Measurements from ENCODE around the gene TSPAN18. TPM values are rescaled to one million over a fixed set of nuclear protein-coding genes. Genes with fewer than 3 reads are reported as not detected.

The TSPAN18 gene
- polyA plus RNA-seq, 1 of the 3 experiments (the other 2 are of a cell fraction) = 0.72 TPM

DNA sequence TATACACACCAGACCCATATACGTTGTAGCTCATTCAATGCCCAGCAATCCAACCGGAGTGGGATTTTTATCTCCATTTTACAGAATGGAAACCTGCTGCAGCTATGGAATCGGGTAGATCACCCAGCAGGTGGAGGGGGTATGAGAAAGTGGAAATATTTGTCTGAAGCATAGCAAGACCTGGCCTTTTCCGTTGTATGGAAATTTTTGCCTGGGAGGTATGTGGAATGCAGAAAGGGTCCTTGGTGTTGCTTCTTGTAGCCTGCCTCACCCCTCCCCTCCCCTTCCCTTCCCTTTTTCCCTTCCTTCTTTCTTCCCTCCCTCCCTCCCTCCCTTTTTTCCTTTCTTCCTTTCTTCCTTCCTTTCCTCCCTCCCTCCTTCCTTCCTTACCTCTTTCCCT, 15.2 kb downstream of the TSPAN18 start:
- DNase-seq = no peak
- Histone ChIP-seq H3K9me2 (no peaks in the 10 kb centered on the region), H3K4me1 (ENCODE audit: control insufficient read depth in 1 of 2, insufficient read depth in 2 of 2, low read depth in 1 of 2, low read length in 1 of 2) (peaks cover 0 to 63% of the 10 kb centered on the region in 2 experiments; a peak in 2 of 4 replicates), H3K27me3 (ENCODE audit: insufficient read depth) (peaks cover 12% of the 10 kb centered on the region), H3F3A (replicated peaks; ENCODE audit: insufficient read depth) (no peaks in the 10 kb centered on the region), H3K27ac (ENCODE audit: low read depth in 2 of 2, low read length in 1 of 2) (peak overlapping the region in 1 of 2 experiments; percentile 96; a peak in 1 of 4 replicates), H3K4me2 (no peak overlapping the region), H3K9ac (no peak overlapping the region), H4K20me1 (ENCODE audit: insufficient read depth) (no peaks in the 10 kb centered on the region), H3K9me3 (no peaks in the 10 kb centered on the region), H3K79me2 (ENCODE audit: insufficient read depth) (no peaks in the 10 kb centered on the region), H3K4me3 (ENCODE audit: low read depth in 2 of 2, low read length in 1 of 2) (no peak overlapping the region), H2AFZ (ENCODE audit: low read depth) (no peak overlapping the region), H3K36me3 (replicated peaks in 1 of 2; ENCODE audit: control insufficient read depth in 1 of 2, insufficient read depth in 2 of 2, low read length in 1 of 2) (no peaks in the 10 kb centered on the region)
- no peak for TF ChIP-seq POLR2AphosphoS5 (IDR thresholded peaks at IDR 0.05; ENCODE audit: low read depth, low read length)
- no peak for TF ChIP-seq CHD2 (IDR thresholded peaks at IDR 0.05; ENCODE audit: low read length, partially characterized antibody)
- TF ChIP-seq GATA2 (CRISPR knock-in tag; IDR thresholded peaks at IDR 0.05) = no peak
- no peak for TF ChIP-seq RFX5 (IDR thresholded peaks at IDR 0.05; ENCODE audit: low read length)
- TF ChIP-seq, protein P1, sequence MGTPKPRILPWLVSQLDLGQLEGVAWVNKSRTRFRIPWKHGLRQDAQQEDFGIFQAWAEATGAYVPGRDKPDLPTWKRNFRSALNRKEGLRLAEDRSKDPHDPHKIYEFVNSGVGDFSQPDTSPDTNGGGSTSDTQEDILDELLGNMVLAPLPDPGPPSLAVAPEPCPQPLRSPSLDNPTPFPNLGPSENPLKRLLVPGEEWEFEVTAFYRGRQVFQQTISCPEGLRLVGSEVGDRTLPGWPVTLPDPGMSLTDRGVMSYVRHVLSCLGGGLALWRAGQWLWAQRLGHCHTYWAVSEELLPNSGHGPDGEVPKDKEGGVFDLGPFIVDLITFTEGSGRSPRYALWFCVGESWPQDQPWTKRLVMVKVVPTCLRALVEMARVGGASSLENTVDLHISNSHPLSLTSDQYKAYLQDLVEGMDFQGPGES (IDR thresholded peaks at IDR 0.05; ENCODE audit: low read depth, low read length) = no peak
- no peak for TF ChIP-seq FOXJ3 (CRISPR knock-in tag; IDR thresholded peaks at IDR 0.05)
- no peak for TF ChIP-seq SIN3A (IDR thresholded peaks at IDR 0.05; ENCODE audit: borderline replicate concordance, low read depth, low read length)
- TF ChIP-seq, protein P2, sequence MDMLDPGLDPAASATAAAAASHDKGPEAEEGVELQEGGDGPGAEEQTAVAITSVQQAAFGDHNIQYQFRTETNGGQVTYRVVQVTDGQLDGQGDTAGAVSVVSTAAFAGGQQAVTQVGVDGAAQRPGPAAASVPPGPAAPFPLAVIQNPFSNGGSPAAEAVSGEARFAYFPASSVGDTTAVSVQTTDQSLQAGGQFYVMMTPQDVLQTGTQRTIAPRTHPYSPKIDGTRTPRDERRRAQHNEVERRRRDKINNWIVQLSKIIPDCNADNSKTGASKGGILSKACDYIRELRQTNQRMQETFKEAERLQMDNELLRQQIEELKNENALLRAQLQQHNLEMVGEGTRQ (IDR thresholded peaks at IDR 0.05; ENCODE audit: borderline replicate concordance, low read depth, low read length) = no peak
- TF ChIP-seq MXI1 (IDR thresholded peaks at IDR 0.05; ENCODE audit: low read depth, low read length) = no peak
- TF ChIP-seq TEAD4 (IDR thresholded peaks at IDR 0.05; ENCODE audit: borderline replicate concordance, insufficient read depth) = no peak
- 81% methylated on average over 4 of the region's 4 CpGs for WGBS (ENCODE audit: low lambda C conversion rate)
- CTCF ChIA-PET = interaction anchor here (1.1 to 1.7 kb wide), 3 partner anchors 11 to 153 kb away, joined by 3 to 6 read pairs (median 4); no protein-coding TSS in a partner anchor
- POLR2A ChIA-PET = interaction anchor here (1.2 kb wide), 1 partner anchor 12 kb away, joined by 3 read pairs; no protein-coding TSS in a partner anchor

DNA sequence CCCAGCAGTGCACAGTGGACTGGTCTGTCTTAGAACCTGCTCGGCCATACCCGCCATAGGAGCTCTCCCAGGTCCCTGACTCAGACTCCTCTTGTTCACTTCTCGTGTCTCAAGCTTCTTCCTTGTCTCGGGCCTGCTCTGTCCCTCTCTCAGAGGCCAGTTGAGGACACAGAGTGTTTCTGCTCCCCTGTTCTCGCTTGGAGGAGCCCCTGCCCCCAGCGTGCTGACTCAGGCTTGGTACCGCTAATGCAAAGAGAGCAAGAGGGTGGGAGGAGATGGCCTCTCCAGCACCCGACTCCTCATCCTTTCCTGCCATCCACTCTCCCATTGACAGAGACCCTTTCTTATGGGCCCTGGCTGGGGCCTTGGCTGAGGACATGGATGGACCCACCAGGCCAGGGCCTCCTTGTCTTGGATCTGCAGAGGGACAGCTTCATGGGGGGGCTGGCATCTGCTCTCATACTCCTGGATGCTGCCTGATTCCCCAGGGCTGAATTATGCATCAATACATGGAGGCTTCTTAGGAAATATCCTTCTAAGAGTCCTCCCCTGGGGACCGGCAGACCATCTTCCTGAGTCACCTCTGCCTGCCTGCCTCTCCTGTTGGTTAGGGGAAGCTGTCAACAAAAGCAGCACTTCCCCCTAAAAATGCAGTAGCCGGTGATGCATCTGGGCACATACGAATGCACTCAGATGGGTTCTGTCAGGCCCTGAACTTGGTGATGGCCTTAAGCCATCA, 15.9 kb downstream of the TSPAN18 start:
- no peaks in the 10 kb centered on the region for H3K36me3 ChIP-seq (replicated peaks in 1 of 2; ENCODE audit: control insufficient read depth in 1 of 2, insufficient read depth in 2 of 2, low read length in 1 of 2)
- H3K27me3 ChIP-seq (ENCODE audit: insufficient read depth) = peaks cover 12% of the 10 kb centered on the region
- POLR2A ChIA-PET = interaction anchor here (1.2 kb wide), 1 partner anchor 11 kb away, joined by 3 read pairs; no protein-coding TSS in a partner anchor
- no peak overlapping the region for H3K4me3 ChIP-seq (ENCODE audit: low read depth in 2 of 2, low read length in 1 of 2)
- no peak for DNase-seq
- H2AFZ ChIP-seq (ENCODE audit: low read depth) = no peak overlapping the region
- no peaks in the 10 kb centered on the region for H3K79me2 ChIP-seq (ENCODE audit: insufficient read depth)
- no peaks in the 10 kb centered on the region for H4K20me1 ChIP-seq (ENCODE audit: insufficient read depth)
- CTCF ChIA-PET = interaction anchor here (1.1 to 2.7 kb wide), 4 partner anchors 12 to 812 kb away, joined by 3 to 9 read pairs (median 4); no protein-coding TSS in a partner anchor
- H3K4me2 ChIP-seq = no peak overlapping the region
- WGBS (ENCODE audit: low lambda C conversion rate) = 81% methylated on average over 11 of the region's 11 CpGs
- peaks cover 0 to 68% of the 10 kb centered on the region in 2 experiments; a peak in 2 of 4 replicates for H3K4me1 ChIP-seq (ENCODE audit: control insufficient read depth in 1 of 2, insufficient read depth in 2 of 2, low read depth in 1 of 2, low read length in 1 of 2)
- H3K9me3 ChIP-seq = no peaks in the 10 kb centered on the region
- H3K9me2 ChIP-seq = no peaks in the 10 kb centered on the region
- no peak overlapping the region for H3K9ac ChIP-seq
- no peaks in the 10 kb centered on the region for H3F3A ChIP-seq (replicated peaks; ENCODE audit: insufficient read depth)
- peak overlapping the region in 1 of 2 experiments; percentile 96; a peak in 2 of 4 replicates for H3K27ac ChIP-seq (ENCODE audit: low read depth in 2 of 2, low read length in 1 of 2)
- no peak for TF ChIP-seq EP300 (IDR thresholded peaks at IDR 0.05; ENCODE audit: borderline replicate concordance in 1 of 2, low read depth in 1 of 2, low read length in 1 of 2)
- no peak for TF ChIP-seq RFX5 (IDR thresholded peaks at IDR 0.05; ENCODE audit: low read length)
